Loucy (cell line): ENCODE data around the gene PTPN5.

ENCODE experiments used
- CTCF ChIP-seq: fragments of 200-600 bp; sonication (generic); conservative IDR thresholded peaks from 2 replicates; pipeline ENCODE4 v1.5.1; 2014; ENCODE audit warnings: mild to moderate bottlenecking, antibody characterized with exemption, low read length
- EZH2phosphoT487 ChIP-seq: fragments of 200-600 bp; IDR thresholded peaks from 2 replicates; pipeline ENCODE4 v1.6.1; 2018; ENCODE audit warnings: antibody characterized with exemption, mild to moderate bottlenecking, moderate library complexity, borderline replicate concordance

GRCh38 chr11:18771266-18772035, 20.1 kb downstream of the PTPN5 start:
- TF ChIP-seq CTCF, result no peak
- no peak for TF ChIP-seq EZH2phosphoT487
